ENCODE measurements around the gene FBXL17. TPM values are rescaled to one million over a fixed set of nuclear protein-coding genes. Genes with fewer than 3 reads are reported as not detected.

The FBXL17 gene
- total RNA-seq, 4 donors from 2014 or later = 10.9 to 19.8 (median 15.0) TPM

DNA sequence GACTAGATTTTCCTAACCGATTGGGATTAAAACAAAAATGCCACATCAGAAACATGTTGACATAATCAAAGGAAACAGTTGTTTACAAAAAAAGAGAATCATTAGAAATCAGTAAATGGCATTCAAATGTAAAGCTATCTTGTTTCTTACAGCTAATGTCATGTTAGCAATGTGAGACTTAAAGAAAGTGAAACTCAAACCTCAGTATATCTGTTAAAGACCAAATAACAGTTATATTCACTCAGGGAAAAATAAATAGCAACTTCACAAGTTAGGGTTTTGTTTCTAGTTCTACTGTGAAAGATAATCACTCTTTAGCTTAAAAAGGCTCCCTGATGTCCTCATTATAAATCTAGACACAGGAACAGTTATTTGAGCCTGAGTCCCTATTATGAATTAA lies 521.9 kb downstream of the FBXL17 start:
- no peak for DNase-seq (ENCODE audit: low spot score)
- TF ChIP-seq, protein P1, sequence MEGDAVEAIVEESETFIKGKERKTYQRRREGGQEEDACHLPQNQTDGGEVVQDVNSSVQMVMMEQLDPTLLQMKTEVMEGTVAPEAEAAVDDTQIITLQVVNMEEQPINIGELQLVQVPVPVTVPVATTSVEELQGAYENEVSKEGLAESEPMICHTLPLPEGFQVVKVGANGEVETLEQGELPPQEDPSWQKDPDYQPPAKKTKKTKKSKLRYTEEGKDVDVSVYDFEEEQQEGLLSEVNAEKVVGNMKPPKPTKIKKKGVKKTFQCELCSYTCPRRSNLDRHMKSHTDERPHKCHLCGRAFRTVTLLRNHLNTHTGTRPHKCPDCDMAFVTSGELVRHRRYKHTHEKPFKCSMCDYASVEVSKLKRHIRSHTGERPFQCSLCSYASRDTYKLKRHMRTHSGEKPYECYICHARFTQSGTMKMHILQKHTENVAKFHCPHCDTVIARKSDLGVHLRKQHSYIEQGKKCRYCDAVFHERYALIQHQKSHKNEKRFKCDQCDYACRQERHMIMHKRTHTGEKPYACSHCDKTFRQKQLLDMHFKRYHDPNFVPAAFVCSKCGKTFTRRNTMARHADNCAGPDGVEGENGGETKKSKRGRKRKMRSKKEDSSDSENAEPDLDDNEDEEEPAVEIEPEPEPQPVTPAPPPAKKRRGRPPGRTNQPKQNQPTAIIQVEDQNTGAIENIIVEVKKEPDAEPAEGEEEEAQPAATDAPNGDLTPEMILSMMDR (IDR thresholded peaks at IDR 0.05) = no peak
- ATAC-seq (ENCODE audit: low FRiP score) = no peak

DNA sequence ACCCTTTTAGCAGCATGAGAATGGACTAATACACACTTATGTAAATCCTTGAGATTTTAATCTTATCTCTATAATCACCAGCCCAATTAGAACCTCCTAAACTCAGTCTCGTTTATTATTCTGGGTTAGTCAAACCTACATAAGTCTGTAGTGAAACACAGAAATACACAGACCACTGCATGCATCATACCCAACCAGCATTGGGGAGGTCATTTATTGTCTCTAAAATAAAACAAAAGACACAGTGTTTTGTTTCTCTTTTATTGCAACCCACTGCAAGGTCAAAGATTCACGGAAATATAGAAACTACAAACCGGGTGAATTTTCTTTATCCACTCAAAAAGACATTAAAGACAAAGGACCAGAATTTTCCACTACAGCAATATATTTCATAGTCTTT lies 523.1 kb downstream of the FBXL17 start:
- no peak for DNase-seq (ENCODE audit: low spot score)
- no peak for ATAC-seq (ENCODE audit: low FRiP score)
- TF ChIP-seq, protein P1 (IDR thresholded peaks at IDR 0.05) = no peak

DNA sequence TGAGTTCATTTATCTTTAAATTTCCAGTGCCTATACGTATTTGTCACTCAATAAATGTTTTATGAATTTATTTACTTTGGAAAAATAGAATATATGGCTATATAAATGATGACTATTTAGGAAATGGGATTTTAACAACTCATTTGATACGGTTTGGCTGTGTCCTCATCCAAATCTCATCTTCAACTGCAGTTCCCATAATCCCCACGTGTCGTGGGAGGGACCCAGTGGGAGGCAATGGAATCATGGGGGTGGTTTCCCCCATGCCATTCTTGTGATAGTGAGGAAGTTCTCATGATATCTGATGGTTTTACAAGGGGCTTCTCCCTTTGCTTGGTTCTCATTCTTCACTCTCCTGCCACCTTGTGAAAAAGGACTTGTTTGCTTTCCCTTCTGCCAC lies 523.6 kb downstream of the FBXL17 start:
- ATAC-seq (ENCODE audit: low FRiP score) (no peak), DNase-seq (ENCODE audit: low spot score) (no peak)
- TF ChIP-seq, protein P1 (IDR thresholded peaks at IDR 0.05) = no peak

DNA sequence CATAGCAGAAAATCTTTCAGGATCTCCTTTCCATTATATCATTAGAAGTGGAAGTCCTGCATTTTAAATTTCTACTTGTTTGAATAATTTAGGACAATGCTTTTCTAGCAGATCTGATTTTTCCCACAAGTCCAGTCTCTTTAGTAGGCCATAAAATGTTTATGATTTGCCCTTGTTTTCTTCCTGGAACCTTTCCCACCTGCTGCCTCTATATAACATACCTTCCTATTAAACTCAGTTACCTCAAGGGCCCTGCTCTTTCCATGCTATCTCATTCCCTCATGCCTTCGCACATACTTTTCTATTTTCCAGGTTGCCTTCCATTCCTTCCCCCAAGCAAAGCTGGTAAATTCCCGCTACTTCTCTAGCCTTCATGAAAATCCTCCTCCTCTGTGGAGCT lies 524.1 kb downstream of the FBXL17 start:
- no peak for DNase-seq (ENCODE audit: low spot score)
- no peak for ATAC-seq (ENCODE audit: low FRiP score)
- TF ChIP-seq, protein P1 (IDR thresholded peaks at IDR 0.05) = no peak

DNA sequence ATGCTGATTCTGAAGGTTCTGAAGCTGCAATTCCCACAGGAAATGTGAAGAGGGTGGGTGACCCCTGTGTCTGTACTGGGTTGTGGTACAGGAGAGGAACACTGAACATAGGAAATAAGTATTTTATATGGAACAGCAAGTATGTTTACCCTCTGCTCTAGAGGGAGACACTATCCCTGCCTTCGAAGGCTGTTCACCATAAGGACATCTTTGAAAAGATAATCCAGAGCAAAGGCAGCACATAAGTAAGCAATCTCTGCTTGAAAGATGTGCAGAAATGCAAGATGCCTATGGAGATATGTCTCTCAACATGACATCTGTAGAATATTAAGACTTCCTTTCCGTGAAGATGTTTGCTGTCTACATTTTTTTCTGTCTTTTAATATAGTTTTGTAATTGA lies 526.7 kb downstream of the FBXL17 start:
- ATAC-seq (ENCODE audit: low FRiP score) (no peak), DNase-seq (ENCODE audit: low spot score) (no peak)
- TF ChIP-seq, protein P1 (IDR thresholded peaks at IDR 0.05) = no peak

DNA sequence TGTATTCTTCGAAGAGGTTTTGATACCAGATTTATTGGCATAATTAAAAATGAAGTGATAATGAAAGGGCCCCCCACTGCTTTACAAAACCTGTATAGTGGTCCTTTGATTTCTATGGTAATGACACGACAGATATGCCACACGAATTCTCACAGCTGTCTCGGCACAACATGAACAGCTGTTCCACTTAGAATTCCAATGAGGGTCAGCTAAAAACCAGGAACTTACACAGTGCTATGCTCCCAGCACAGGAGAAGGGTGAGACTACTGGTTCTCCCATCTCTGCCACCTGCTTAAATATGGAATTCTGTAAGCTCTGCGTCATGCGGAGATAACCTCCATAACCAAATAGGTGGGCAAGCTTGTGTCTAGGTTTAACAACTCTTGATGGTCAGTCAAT lies 528.2 kb downstream of the FBXL17 start:
- DNase-seq (ENCODE audit: low spot score) (no peak), ATAC-seq (ENCODE audit: low FRiP score) (no peak)
- TF ChIP-seq, protein P1 (IDR thresholded peaks at IDR 0.05) = no peak

DNA sequence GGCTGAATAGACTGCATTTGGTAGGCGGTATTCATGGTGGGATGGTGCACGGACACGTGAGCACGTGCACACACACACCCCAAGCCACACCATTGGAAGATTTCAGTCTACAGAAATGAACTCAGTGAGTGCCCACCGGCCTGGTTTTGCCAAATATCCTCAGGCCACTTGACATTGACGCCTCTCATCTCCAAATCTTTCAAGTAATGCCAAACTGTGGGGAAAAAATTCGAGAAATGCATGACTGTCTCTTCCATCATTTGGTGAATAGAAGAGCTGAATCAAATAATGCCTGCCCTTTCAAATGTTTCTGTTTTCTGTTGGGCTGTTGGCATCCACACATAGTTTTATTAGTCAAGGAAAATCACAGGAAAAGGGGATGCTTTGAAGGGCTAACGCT lies 528.9 kb downstream of the FBXL17 start:
- no peak for ATAC-seq (ENCODE audit: low FRiP score)
- TF ChIP-seq, protein P1 (IDR thresholded peaks at IDR 0.05) = no peak
- DNase-seq (ENCODE audit: low spot score) = no peak
